H1 (cell line): ENCODE results near the gene FCN2. TPM values are rescaled to one million over a fixed set of nuclear protein-coding genes. Genes with fewer than 3 reads are reported as not detected.

ENCODE experiments used
- CTCF ChIA-PET: fragments of 300-600 bp; sonication (Branson Sonifier 250); formaldehyde crosslinking; loops from one replicate; lab custom pipeline; 2021; ENCODE audit not compliant: partially characterized antibody; lab: Charles Lee
- POLR2A ChIA-PET: fragments of 300-600 bp; sonication (Branson Sonifier 250); formaldehyde crosslinking; loops from one replicate; lab custom pipeline; 2021; ENCODE audit warnings: inconsistent platforms; ENCODE audit not compliant: partially characterized antibody; lab: Charles Lee
- DNase-seq, 2 experiments: peaks; one replicate each; pipeline versions ENCODE4 v3.0.0 to v3.0.0-alpha.2; 2010 to 2022; ENCODE audit warnings: low spot score in 2 of 2, low read depth in 1 of 2, mixed read lengths in 1 of 2
- FAIRE-seq: peaks from 2 replicates; lab custom pipeline; 2011; peaks lifted over from hg19 to GRCh38; lab: Jason Lieb, UNC
- H2AFZ ChIP-seq: 2 replicates; pipeline ENCODE4 v1.8.1; 2012; ENCODE audit warnings: low read length, inconsistent platforms
- H2AK5ac ChIP-seq: 2 replicates; pipeline ENCODE4 v1.6.1; 2013; ENCODE audit warnings: low read depth, low read length
- H2BK120ac ChIP-seq: replicated peaks from 2 replicates; pipeline ENCODE3; 2013; ENCODE audit warnings: low read depth, low read length, inconsistent platforms
- H2BK12ac ChIP-seq: 2 replicates; pipeline ENCODE4 v1.6.1; 2013; ENCODE audit warnings: low read depth, low read length
- H2BK15ac ChIP-seq: 2 replicates; pipeline ENCODE4 v1.6.1; 2013; ENCODE audit warnings: low read length
- H2BK20ac ChIP-seq: 2 replicates; pipeline ENCODE4 v1.6.1; 2013; ENCODE audit warnings: low read length
- H2BK5ac ChIP-seq: 2 replicates; pipeline ENCODE4 v1.6.1; 2013; ENCODE audit warnings: low read depth, low read length
- H3K14ac ChIP-seq: 2 replicates; pipeline ENCODE4 v1.6.1; 2013; ENCODE audit warnings: inconsistent platforms; ENCODE audit not compliant: insufficient read length
- H3K18ac ChIP-seq: 2 replicates; pipeline ENCODE4 v1.6.1; 2013; ENCODE audit warnings: low read length; ENCODE audit errors: extremely low read depth
- H3K23ac ChIP-seq: 2 replicates; pipeline ENCODE4 v1.6.1; 2013; ENCODE audit warnings: inconsistent platforms; ENCODE audit not compliant: insufficient read length
- H3K23me2 ChIP-seq: 2 replicates; pipeline ENCODE4 v1.6.1; 2013; ENCODE audit warnings: low read depth, low read length
- H3K27ac ChIP-seq: 2 replicates; pipeline ENCODE4 v1.6.1; 2011; ENCODE audit warnings: low read depth, low read length, inconsistent platforms
- H3K27me3 ChIP-seq, 4 experiments: replicated peaks in 1 of 4; 1 replicate in 1 of 4; 2 replicates in 3 of 4; pipeline versions ENCODE4 v1.6.1 to v1.8.1; 2011 to 2013; ENCODE audit warnings: low read length in 3 of 4, mild to moderate bottlenecking in 3 of 4, inconsistent platforms in 2 of 4, mixed read lengths in 2 of 4, moderate library complexity in 1 of 4; ENCODE audit not compliant: control insufficient read depth in 3 of 4, insufficient read depth in 3 of 4; ENCODE audit errors: extremely low read depth in 1 of 4
- H3K36me3 ChIP-seq, 4 experiments: 2 replicates each; pipeline versions ENCODE4 v1.6.1 to v1.8.1; 2011 to 2013; ENCODE audit warnings: mild to moderate bottlenecking in 4 of 4, low read length in 3 of 4, moderate library complexity in 2 of 4, control low read depth in 1 of 4, inconsistent platforms in 1 of 4; ENCODE audit not compliant: insufficient read depth in 4 of 4, control insufficient read depth in 2 of 4
- H3K4ac ChIP-seq: replicated peaks from 2 replicates; pipeline ENCODE3; 2013; ENCODE audit warnings: low read length, low read depth, mixed read lengths, inconsistent platforms; ENCODE audit not compliant: insufficient read length
- H3K4me1 ChIP-seq, 4 experiments: replicated peaks in 1 of 4; 1 replicate in 1 of 4; 2 replicates in 3 of 4; pipeline versions ENCODE4 v1.6.1 to v1.8.1; 2011 to 2013; ENCODE audit warnings: low read length in 3 of 4, inconsistent platforms in 2 of 4, mixed read lengths in 1 of 4; ENCODE audit not compliant: insufficient read depth in 4 of 4, control insufficient read depth in 3 of 4
- H3K4me2 ChIP-seq, 2 experiments: 2 replicates each; pipeline versions ENCODE4 v1.6.1 to v1.8.1; 2011 to 2013; ENCODE audit warnings: low read depth in 2 of 2, low read length in 2 of 2, control low read depth in 1 of 2, inconsistent platforms in 1 of 2, mild to moderate bottlenecking in 1 of 2; ENCODE audit not compliant: insufficient read depth in 1 of 2
- H3K4me3 ChIP-seq, 4 experiments: fragments of 200-600, 300-600 bp in 1 of 4; sonication (generic), shearing (Covaris generic), sonication (Bioruptor Twin) in 1 of 4; 2 replicates each; pipeline versions ENCODE4 v1.5.1 to v1.8.1; 2011 to 2016; ENCODE audit warnings: low read length in 4 of 4, low read depth in 3 of 4, control low read depth in 2 of 4, inconsistent platforms in 2 of 4, mild to moderate bottlenecking in 2 of 4, mixed read lengths in 1 of 4, moderate library complexity in 1 of 4; ENCODE audit not compliant: insufficient read depth in 2 of 4; ENCODE audit errors: extremely low read depth in 1 of 4
- H3K56ac ChIP-seq: replicated peaks from 2 replicates; pipeline ENCODE3; 2013; ENCODE audit warnings: low read depth, mild to moderate bottlenecking, mixed read lengths, low read length, inconsistent platforms; ENCODE audit not compliant: insufficient read length
- H3K79me1 ChIP-seq: 2 replicates; pipeline ENCODE4 v1.6.1; 2013; ENCODE audit warnings: low read depth, low read length, control low read depth
- H3K79me2 ChIP-seq, 2 experiments: 2 replicates each; pipeline versions ENCODE4 v1.6.1 to v1.8.1; 2012 to 2013; ENCODE audit warnings: low read length in 2 of 2, mild to moderate bottlenecking in 2 of 2, inconsistent platforms in 1 of 2; ENCODE audit not compliant: insufficient read depth in 2 of 2, control insufficient read depth in 1 of 2
- H3K9ac ChIP-seq, 4 experiments: replicated peaks in 1 of 4; 1 replicate in 1 of 4; 2 replicates in 3 of 4; pipeline versions ENCODE4 v1.6.1 to v1.8.1; 2011 to 2013; ENCODE audit warnings: low read depth in 3 of 4, low read length in 3 of 4, control low read depth in 2 of 4, mild to moderate bottlenecking in 2 of 4, moderate library complexity in 2 of 4, inconsistent platforms in 1 of 4; ENCODE audit errors: extremely low read depth in 1 of 4
- H3K9me3 ChIP-seq, 2 experiments: 2 replicates each; pipeline versions ENCODE4 v1.6.1 to v1.8.1; 2012 to 2013; ENCODE audit warnings: mild to moderate bottlenecking in 2 of 2, moderate library complexity in 2 of 2, control low read depth in 1 of 2, inconsistent platforms in 1 of 2, low read depth in 1 of 2, low read length in 1 of 2, mixed read lengths in 1 of 2; ENCODE audit not compliant: insufficient read depth in 2 of 2
- H4K20me1 ChIP-seq, 2 experiments: replicated peaks in 1 of 2; 2 replicates each; pipeline versions ENCODE3 to v1.8.1; 2011 to 2013; ENCODE audit warnings: inconsistent platforms in 2 of 2, low read length in 2 of 2, mild to moderate bottlenecking in 1 of 2; ENCODE audit not compliant: insufficient read depth in 2 of 2, control insufficient read depth in 1 of 2
- H4K5ac ChIP-seq: 2 replicates; pipeline ENCODE4 v1.6.1; 2013; ENCODE audit warnings: low read length, low read depth, mixed read lengths, inconsistent platforms; ENCODE audit not compliant: insufficient read length
- H4K8ac ChIP-seq: 2 replicates; pipeline ENCODE4 v1.8.0; 2013; ENCODE audit warnings: mild to moderate bottlenecking, moderate library complexity, low read length, inconsistent platforms; ENCODE audit not compliant: insufficient read depth; ENCODE audit errors: extremely low read depth
- H4K91ac ChIP-seq: replicated peaks from 2 replicates; pipeline ENCODE3; 2013; ENCODE audit warnings: low read length, mixed read lengths, inconsistent platforms; ENCODE audit not compliant: insufficient read length
- ASH2L ChIP-seq: fragments of 200-600, 300-600 bp; sonication (generic); IDR thresholded peaks from one replicate; pipeline ENCODE4 v1.7.1; 2017; ENCODE audit warnings: low read length
- JUND ChIP-seq: IDR thresholded peaks from 2 replicates; pipeline ENCODE4 v1.6.1; 2011; ENCODE audit warnings: mild to moderate bottlenecking, improper control_type of control experiment, low read length
- WGBS, 2 experiments: shearing (Covaris generic) in 1 of 2; methylation state at CpG; one replicate each; pipeline versions ENCODE4 v1.1.6 to v1.1.7; 2013 to 2015; ENCODE audit warnings: low lambda C conversion rate in 2 of 2, mixed read lengths in 2 of 2, inconsistent platforms in 1 of 2, low coverage in 1 of 2, missing lambda C conversion rate in 1 of 2; ENCODE audit not compliant: insufficient replicate concordance in 2 of 2, insufficient coverage in 1 of 2, insufficient read length in 1 of 2; ENCODE audit errors: extremely low coverage in 1 of 2, missing lambda C conversion rate in 1 of 2; 5-methylcytosine and 5-hydroxymethylcytosine counted together
- polyA plus RNA-seq, 7 experiments: library from polyadenylated mRNA; depleted of rRNA in 3 of 7; stranded (reverse) in 5 of 7; unstranded in 2 of 7; fragments of >200 nt in 5 of 7; fragments of 200-250 nt in 2 of 7; gene quantifications; 1 replicate in 5 of 7; 2 replicates in 1 of 7; 4 replicates in 1 of 7; pipeline versions ENCODE4 v1.2.1 to v1.2.3, GENCODE V29; 2011 to 2013; ENCODE audit warnings: missing spikeins in 2 of 7, mixed read lengths in 2 of 7
- total RNA-seq: library from RNA; stranded (reverse); fragmentation: NEBNext Ultra II Directional; extraction: Animal tissue kit (Norgen Biotek cat#: 25700); gene quantifications from 2 replicates; pipeline ENCODE4 v1.2.1, GENCODE V29; 2021
- TF ChIP-seq, protein P1 (sequence below): IDR thresholded peaks from 2 replicates; pipeline ENCODE4 v1.6.1; 2011; ENCODE audit warnings: low read depth, mild to moderate bottlenecking, low read length; ENCODE audit not compliant: insufficient read depth

The FCN2 gene
- total and polyA plus RNA-seq, 2 of the 8 experiments (the other 6 are each of a cell fraction or from before 2014, with no cell fraction given): not detected

DNA sequence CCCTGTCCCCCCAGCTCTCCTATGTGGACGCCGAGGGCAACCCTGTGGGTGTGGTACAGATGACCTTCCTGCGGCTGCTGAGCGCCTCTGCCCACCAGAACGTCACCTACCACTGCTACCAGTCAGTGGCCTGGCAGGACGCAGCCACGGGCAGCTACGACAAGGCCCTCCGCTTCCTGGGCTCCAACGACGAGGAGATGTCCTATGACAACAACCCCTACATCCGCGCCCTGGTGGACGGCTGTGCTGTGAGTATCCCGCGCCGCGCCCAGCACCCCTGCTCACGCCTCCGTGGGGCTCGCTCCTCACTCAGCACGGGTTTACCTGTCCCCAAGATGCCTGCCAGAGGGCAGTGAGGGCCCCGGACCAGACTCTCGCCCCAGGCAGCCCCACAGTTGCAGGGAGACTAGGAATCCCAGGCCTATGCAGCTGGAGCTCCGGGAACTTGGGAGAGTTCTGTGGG is 45.6 kb upstream of the FCN2 start:
- FAIRE-seq (no peak), DNase-seq (no peak)
- no peak overlapping the region for H2BK15ac ChIP-seq
- H4K8ac ChIP-seq: peak overlapping the region; percentile 72; the same call in 1 of the 2 replicates
- ChIA-PET CTCF (interaction anchor here (1.0 to 1.2 kb wide), 2 partner anchors 10 to 120 kb away, joined by 3 read pairs; no protein-coding TSS in a partner anchor), POLR2A (no interaction called here)
- no peak overlapping the region for H3K4me2 ChIP-seq
- no peaks in the 10 kb centered on the region for H3K23me2 ChIP-seq
- no peak overlapping the region for H2BK120ac ChIP-seq
- H3K23ac ChIP-seq: no peak overlapping the region
- H3K79me1 ChIP-seq: no peaks in the 10 kb centered on the region
- H3K4me1 ChIP-seq: no peaks in the 10 kb centered on the region
- no peaks in the 10 kb centered on the region for H4K20me1 ChIP-seq
- no peaks in the 10 kb centered on the region for H3K36me3 ChIP-seq
- H3K27ac ChIP-seq: no peak overlapping the region
- H2BK12ac ChIP-seq: no peak overlapping the region
- no peak overlapping the region for H3K4ac ChIP-seq
- no peak overlapping the region for H2BK5ac ChIP-seq
- no peak overlapping the region for H2AFZ ChIP-seq
- H3K27me3 ChIP-seq: no peaks in the 10 kb centered on the region
- H2BK20ac ChIP-seq: no peak overlapping the region
- H3K14ac ChIP-seq: no peak overlapping the region
- 93% methylated on average over 25 of the region's 25 CpGs; no CpG with 5 or more reads in 1 of the 2 experiments for WGBS, 2 experiments
- no peaks in the 10 kb centered on the region for H3K9me3 ChIP-seq
- no peak overlapping the region for H2AK5ac ChIP-seq
- no peak overlapping the region for H4K91ac ChIP-seq
- no peak overlapping the region for H3K9ac ChIP-seq
- no peaks in the 10 kb centered on the region for H3K79me2 ChIP-seq
- no peak overlapping the region for H3K56ac ChIP-seq
- TF ChIP-seq, protein P1, sequence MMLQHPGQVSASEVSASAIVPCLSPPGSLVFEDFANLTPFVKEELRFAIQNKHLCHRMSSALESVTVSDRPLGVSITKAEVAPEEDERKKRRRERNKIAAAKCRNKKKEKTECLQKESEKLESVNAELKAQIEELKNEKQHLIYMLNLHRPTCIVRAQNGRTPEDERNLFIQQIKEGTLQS: no peak
- no peak for TF ChIP-seq ASH2L
- no peak for TF ChIP-seq JUND
- H3K18ac ChIP-seq: no peak overlapping the region
- no peak overlapping the region for H4K5ac ChIP-seq
- no peak overlapping the region for H3K4me3 ChIP-seq
